GM19468 (cell line): ENCODE results near the gene CD207.

Experiments used
- ATAC-seq: cut with Tn5 transposase; IDR thresholded peaks from one replicate; pipeline ENCODE4 v1.9.1; 2021; ENCODE audit warnings: mild to moderate bottlenecking, moderate library complexity, moderate number of reproducible peaks; ENCODE audit not compliant: unreplicated experiment; ENCODE audit errors: extremely low read depth

The CD207 gene

GRCh38 chr2:70797506-70797905 is 38.1 kb downstream of the CD207 start:
- no peak for ATAC-seq

GRCh38 chr2:70796262-70796661 is 39.4 kb downstream of the CD207 start:
- ATAC-seq: no peak

- no peak for ATAC-seq
These were observed 40.2 kb downstream of the CD207 start for GRCh38 chr2:70795164-70795995.

- ATAC-seq: no peak
These were observed 42.2 kb downstream of the CD207 start for GRCh38 chr2:70793450-70793849.

DNA sequence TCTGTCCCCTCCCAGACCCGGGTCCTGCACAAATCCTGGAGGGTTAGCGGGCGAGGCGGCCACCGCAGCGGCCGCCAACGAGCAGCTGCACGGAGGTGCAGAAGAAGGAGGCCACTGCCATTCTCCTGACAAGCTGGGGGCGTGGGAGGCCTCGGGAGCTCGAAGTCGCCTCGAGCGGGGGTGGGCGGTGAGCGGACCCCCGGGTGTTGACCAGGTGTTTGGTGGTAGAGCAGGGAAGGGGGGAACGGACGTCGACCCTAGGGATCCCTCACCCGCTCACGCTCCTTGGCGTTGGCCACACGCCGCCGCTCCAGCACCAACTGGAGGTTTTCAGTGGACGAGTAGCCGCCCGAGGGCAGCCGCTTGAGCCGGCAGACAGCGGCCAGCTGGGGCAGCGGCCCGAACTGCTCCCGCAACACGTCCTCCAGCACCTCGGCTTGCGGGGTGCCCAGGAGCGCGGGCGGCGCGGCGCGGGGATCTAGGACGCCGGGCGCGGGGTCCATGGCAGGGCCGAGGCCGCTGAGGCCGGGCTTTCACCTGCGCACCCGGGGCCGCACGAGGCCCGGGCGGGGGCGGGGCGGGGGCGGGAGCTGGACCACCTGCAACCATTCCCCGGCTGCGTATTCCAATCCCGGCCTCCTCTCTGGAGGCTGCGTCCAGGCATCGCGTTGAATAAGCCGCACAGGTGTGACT is 45.3 kb downstream of the CD207 start, which contains the start of gene FIGLA:
FIGLA (minus strand) TSS at position 508 of the 693 bp plus-strand sequence; CDS start at position 503, 5 bp downstream.
- ATAC-seq: no peak

DNA sequence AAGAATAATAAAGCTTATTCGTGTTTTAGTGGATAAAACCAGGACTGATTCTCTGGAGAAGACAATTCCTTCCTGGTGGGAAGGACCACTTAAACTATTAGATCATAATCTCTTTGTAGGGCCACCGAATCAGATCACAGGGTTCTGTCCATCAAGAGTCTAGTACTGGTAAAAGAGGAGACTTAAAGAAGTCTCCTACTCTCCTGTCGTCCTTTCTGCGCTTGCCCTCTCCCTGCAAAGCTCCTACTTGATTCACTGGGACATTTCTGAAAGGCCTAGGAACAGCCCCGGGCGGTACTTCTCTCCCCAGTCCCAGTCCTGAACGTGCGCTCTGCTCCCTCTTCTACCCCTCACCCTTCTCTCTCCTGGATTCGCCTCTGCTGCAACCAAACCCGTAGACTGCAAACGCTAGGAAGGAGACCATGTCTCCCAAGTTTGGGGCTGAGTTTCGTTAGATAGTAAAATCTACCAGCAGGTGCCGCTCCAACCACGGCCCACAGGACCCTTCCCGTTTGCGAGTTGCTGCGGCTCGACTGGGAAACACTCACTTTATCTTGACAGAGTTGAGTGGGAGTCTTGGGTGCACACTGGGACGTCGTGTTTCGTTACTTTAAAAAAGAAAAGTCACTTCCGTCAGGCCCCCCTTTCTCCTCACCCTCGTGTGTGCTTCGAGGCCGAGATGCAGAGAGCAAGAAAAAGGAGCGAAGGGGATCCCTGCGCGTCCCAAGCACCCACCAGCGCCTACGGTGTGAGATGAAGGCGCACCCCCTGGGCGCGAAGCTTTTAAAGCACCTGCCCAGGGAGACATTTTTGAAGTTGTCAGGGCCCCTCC is 46.1 kb downstream of the CD207 start:
- ATAC-seq: no peak

DNA sequence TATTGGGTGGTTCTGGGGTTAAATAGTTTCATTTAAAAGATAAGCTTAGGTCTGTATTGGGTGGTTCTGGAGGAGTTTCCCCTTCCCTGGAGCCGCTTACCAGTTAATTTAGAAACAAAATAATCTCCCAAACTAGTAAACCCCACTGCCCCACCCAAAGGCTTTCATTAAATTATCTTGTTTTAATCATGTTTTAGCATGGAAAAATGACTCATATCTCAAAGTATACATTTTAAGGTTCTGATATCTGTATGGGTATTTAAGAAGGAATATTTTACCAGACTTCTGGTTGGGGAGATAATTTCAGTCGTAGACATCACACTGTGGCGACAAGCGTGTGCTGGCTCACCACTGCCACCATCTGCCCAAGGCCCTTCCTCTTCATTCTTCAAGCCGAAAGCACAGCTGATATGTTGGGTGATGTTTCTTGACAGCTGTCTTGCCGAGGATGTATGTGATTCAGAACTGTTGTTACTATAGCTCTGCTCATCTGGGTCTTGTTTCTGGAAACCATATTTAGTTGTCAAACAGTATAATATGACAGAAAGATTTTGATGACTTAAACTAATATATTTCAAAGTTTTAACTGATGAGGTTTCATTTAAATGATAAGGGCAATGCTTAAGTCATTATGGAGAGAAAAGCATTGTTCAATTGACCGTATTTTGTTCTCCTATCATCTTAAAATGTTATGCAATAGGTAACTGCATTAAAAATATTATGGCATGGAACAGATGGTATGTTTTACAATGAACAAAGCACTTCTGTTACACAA is 50.3 kb downstream of the CD207 start:
- ATAC-seq: no peak

DNA sequence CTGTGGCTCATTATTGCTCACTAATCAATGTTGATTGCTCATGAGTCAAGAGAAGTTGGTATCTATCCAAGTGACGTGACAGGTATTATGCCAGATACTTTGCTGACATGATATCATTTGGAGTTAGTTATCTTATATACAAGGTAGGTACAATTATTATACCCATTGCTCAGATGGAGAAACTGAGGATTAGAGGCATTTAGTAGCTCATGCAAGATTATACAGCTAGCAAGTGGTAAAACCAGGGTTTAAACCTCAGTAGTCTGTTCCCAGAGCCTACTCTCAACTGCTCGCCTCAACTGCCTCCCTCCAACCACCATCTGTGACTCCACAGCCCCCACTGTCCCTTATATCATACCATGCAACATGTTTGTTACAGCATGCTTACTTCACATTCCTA is 51.3 kb downstream of the CD207 start:
- no peak for ATAC-seq
